AG09309 (cell line): ENCODE data around the gene SEL1L.
"Not testable (repeated sequence)": the region's sequence is repeated elsewhere in the genome, so short reads cannot be mapped to it uniquely, and the experiment has no call there.

Source experiments
- DNase-seq: peaks from one replicate; pipeline ENCODE4 v3.0.0-alpha.2; 2010; ENCODE audit warnings: low read depth
- H3K4me3 ChIP-seq: 2 replicates; pipeline ENCODE4 v1.5.1; 2011; ENCODE audit warnings: mild to moderate bottlenecking, low read depth, low read length, moderate library complexity; ENCODE audit not compliant: control insufficient read depth
- CTCF ChIP-seq: IDR thresholded peaks from 2 replicates; pipeline ENCODE4 v1.5.1; 2011; ENCODE audit warnings: mild to moderate bottlenecking, low read depth, low read length, inconsistent platforms; ENCODE audit not compliant: insufficient read depth, control insufficient read depth; ENCODE audit errors: missing control alignments

The SEL1L gene

GRCh38 chr14:81432219-81432661 lies 101.4 kb downstream of the SEL1L start:
- no peak overlapping the region for H3K4me3 ChIP-seq
- no peak for TF ChIP-seq CTCF
- no peak for DNase-seq

GRCh38 chr14:81430235-81430634 lies 103.4 kb downstream of the SEL1L start:
- no peak overlapping the region for H3K4me3 ChIP-seq
- no peak for DNase-seq
- no peak for TF ChIP-seq CTCF

GRCh38 chr14:81429749-81430148 lies 103.9 kb downstream of the SEL1L start:
- H3K4me3 ChIP-seq, DNase-seq: not testable (repeated sequence)

- no peak for TF ChIP-seq CTCF
- no peak for DNase-seq
- no peak overlapping the region for H3K4me3 ChIP-seq
Measured at GRCh38 chr14:81429028-81429427, 104.6 kb downstream of the SEL1L start.

DNA sequence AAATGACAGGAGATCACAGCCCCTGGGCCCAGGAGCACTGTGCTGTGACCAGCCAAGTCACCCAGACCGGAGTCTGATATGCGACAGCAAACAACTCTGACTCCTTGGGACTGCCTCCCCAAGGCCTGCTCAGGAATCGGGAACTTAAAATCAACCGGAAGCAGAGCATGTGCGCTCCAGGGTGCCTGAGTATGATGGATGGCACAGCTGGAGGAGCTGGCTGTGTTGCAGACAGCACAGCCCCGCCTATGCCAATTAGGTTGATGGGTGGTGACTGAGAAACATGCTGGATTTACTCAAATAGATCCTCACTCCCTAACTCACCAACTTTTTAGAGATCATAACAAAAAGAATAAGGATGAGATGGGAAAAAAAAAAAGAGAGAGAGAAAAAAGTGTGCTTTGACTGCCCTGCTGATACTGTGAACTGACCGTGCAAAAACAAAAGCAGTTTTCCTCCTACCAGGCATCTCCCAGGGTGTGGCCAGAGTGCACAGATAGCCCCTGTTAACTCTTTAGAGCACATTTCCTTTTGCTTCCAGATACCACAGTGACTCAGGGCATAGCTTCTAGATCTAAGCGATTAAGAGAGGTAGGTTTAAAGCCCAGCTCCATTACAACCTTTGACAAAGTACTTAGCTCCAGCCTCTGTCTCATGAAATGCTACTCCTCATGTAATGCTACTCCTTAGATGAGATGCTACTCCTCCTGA lies 106.2 kb downstream of the SEL1L start:
- no peak for DNase-seq
- no peak for TF ChIP-seq CTCF
- H3K4me3 ChIP-seq = no peak overlapping the region

DNA sequence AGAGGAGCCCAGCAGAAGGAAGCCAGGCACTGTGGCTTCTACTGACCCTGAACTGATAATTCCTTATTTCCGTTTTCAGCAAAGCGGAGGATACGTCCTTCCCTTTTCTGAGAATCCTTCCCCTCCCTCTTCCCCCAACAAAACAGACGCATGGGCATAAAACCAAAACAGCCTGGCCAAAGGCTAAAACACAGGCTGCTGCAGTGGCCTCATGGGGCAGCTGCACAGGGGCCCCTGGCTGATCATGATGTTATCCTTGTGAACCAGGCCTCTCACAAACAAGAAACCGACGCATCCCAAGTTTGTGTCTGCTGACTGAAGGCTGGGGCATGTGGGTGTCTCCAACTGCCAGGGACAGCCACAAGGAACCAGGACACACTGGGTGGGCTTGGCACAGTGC lies 110.1 kb downstream of the SEL1L start:
- no peak for TF ChIP-seq CTCF
- no peak for DNase-seq
- no peak overlapping the region for H3K4me3 ChIP-seq
